Endothelial cell (in vitro differentiated cells): ENCODE data around the gene PCSK5. TPM values are rescaled to one million over a fixed set of nuclear protein-coding genes. Genes with fewer than 3 reads are reported as not detected.

Experiments used
- DNase-seq: peaks from one replicate; pipeline ENCODE4 v3.0.0; 2021; ENCODE audit warnings: low spot score
- H3K27ac Mint-ChIP-seq: one replicate; pipeline ENCODE4 v1.8.0; 2021; ENCODE audit warnings: mixed read lengths, inconsistent platforms; ENCODE audit not compliant: unreplicated experiment
- H3K27me3 Mint-ChIP-seq: one replicate; pipeline ENCODE4 v1.8.0; 2021; ENCODE audit warnings: mild to moderate bottlenecking, moderate library complexity, mixed read lengths, inconsistent platforms; ENCODE audit not compliant: unreplicated experiment
- H3K36me3 Mint-ChIP-seq: one replicate; pipeline ENCODE4 v1.8.0; 2021; ENCODE audit warnings: mild to moderate bottlenecking, low read depth, mixed read lengths, inconsistent platforms; ENCODE audit not compliant: unreplicated experiment
- H3K4me1 Mint-ChIP-seq: one replicate; pipeline ENCODE4 v1.8.0; 2021; ENCODE audit warnings: mild to moderate bottlenecking, mixed read lengths, inconsistent platforms; ENCODE audit not compliant: unreplicated experiment
- H3K4me3 Mint-ChIP-seq: one replicate; pipeline ENCODE4 v1.8.0; 2021; ENCODE audit warnings: mild to moderate bottlenecking, mixed read lengths, inconsistent platforms; ENCODE audit not compliant: unreplicated experiment
- H3K9me3 Mint-ChIP-seq: one replicate; pipeline ENCODE4 v1.8.0; 2021; ENCODE audit warnings: mixed read lengths, inconsistent platforms; ENCODE audit not compliant: unreplicated experiment
- total RNA-seq: library from RNA; stranded (reverse); fragmentation: NEBNext Ultra II Directional; extraction: Animal tissue kit (Norgen Biotek cat#: 25700); gene quantifications from one replicate; pipeline ENCODE4 v1.2.1, GENCODE V29; 2021; ENCODE audit not compliant: unreplicated experiment
- TF ChIP-seq, protein P1 (sequence below): fragments of 200-600 bp; sonication (generic); IDR thresholded peaks from one replicate; pipeline ENCODE4 v1.5.0; 2021; ENCODE audit warnings: antibody characterized with exemption; ENCODE audit not compliant: unreplicated experiment

The PCSK5 gene
- total RNA-seq, 1 donor from 2014 or later: 3.1 TPM

- no peaks in the 10 kb centered on the region for H3K36me3 Mint-ChIP-seq
- no peak overlapping the region for H3K27ac Mint-ChIP-seq
- H3K4me1 Mint-ChIP-seq: no peaks in the 10 kb centered on the region
- DNase-seq: no peak
- no peak overlapping the region for H3K4me3 Mint-ChIP-seq
- no peaks in the 10 kb centered on the region for H3K9me3 Mint-ChIP-seq
- TF ChIP-seq, protein P1, sequence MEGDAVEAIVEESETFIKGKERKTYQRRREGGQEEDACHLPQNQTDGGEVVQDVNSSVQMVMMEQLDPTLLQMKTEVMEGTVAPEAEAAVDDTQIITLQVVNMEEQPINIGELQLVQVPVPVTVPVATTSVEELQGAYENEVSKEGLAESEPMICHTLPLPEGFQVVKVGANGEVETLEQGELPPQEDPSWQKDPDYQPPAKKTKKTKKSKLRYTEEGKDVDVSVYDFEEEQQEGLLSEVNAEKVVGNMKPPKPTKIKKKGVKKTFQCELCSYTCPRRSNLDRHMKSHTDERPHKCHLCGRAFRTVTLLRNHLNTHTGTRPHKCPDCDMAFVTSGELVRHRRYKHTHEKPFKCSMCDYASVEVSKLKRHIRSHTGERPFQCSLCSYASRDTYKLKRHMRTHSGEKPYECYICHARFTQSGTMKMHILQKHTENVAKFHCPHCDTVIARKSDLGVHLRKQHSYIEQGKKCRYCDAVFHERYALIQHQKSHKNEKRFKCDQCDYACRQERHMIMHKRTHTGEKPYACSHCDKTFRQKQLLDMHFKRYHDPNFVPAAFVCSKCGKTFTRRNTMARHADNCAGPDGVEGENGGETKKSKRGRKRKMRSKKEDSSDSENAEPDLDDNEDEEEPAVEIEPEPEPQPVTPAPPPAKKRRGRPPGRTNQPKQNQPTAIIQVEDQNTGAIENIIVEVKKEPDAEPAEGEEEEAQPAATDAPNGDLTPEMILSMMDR: no peak
- H3K27me3 Mint-ChIP-seq: no peaks in the 10 kb centered on the region
Observed at GRCh38 chr9:76109953-76110352, 219.5 kb downstream of the PCSK5 start.

DNA sequence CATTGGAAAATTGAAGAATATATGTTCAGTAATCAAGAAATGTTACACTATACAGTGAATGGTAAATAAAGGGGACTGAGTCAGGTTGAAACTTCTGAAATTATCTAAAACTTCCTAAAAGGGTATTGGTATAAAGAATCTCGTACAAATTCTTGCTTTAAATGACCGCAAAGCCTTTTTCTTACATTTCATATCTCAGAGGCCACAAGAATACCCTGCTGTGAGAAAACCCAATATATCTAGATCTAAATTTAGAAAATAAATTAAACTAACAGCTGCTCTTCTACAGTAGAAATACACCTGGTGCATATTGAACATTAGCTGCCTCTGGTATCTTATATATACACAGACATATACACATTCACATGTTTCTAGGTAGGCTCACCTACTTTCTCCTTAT lies 221.7 kb downstream of the PCSK5 start:
- DNase-seq: no peak
- Mint-ChIP-seq H3K27ac (no peak overlapping the region), H3K4me3 (no peak overlapping the region), H3K27me3 (no peaks in the 10 kb centered on the region), H3K36me3 (no peaks in the 10 kb centered on the region), H3K4me1 (no peaks in the 10 kb centered on the region), H3K9me3 (no peaks in the 10 kb centered on the region)
- TF ChIP-seq, protein P1: no peak

DNA sequence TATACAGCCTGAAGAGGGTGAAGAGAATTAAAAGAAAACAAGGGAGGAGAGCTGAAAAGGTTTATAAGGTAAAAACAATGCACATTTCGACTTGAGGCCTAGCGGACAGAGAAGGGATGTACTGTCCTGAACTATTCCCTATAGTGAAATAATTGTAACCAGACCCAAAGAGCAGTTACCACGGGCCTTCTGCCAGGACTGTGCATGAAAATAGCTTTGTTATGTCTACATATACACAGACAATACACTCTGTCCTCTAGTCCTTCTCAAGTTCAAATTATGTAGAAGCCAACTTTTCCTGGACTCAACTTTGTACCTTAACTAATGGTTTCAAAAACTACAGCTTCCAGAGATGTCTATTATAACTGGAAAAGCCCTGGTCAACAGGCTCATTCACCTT lies 223.7 kb downstream of the PCSK5 start:
- H3K4me1 Mint-ChIP-seq: no peaks in the 10 kb centered on the region
- TF ChIP-seq, protein P1: no peak
- H3K4me3 Mint-ChIP-seq: no peak overlapping the region
- DNase-seq: no peak
- H3K27ac Mint-ChIP-seq: no peak overlapping the region
- H3K27me3 Mint-ChIP-seq: no peaks in the 10 kb centered on the region
- H3K36me3 Mint-ChIP-seq: no peaks in the 10 kb centered on the region
- H3K9me3 Mint-ChIP-seq: no peaks in the 10 kb centered on the region

DNA sequence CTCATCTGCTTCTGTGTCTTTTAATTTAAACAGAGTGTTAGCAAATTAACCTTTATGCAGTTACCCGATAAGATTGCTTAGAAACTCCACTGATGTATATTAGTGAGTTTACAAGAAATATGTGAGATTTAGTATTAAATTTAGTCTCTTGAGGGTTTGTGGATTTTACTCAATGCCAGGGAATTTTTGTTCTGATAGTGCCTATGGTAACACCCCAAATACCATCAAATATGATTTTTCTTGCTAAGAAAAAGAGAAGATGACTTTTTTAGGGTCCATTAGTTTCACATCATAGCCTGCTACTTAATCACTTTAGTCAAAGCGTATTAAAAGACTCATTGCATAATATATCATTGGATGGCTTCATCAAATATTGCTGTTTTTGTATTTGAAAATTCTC lies 224.9 kb downstream of the PCSK5 start:
- TF ChIP-seq, protein P1: no peak

GRCh38 chr9:76115982-76116646 lies 225.6 kb downstream of the PCSK5 start:
- H3K27me3 Mint-ChIP-seq: no peaks in the 10 kb centered on the region

More for the DNA sequence above, 224.9 kb downstream of the PCSK5 start:
- Mint-ChIP-seq H3K9me3 (no peaks in the 10 kb centered on the region), H3K36me3 (no peaks in the 10 kb centered on the region), H3K4me1 (no peaks in the 10 kb centered on the region), H3K4me3 (no peak overlapping the region), H3K27me3 (no peaks in the 10 kb centered on the region), H3K27ac (no peak overlapping the region)
- no peak for DNase-seq

More at GRCh38 chr9:76115982-76116646, 225.6 kb downstream of the PCSK5 start:
- H3K4me1 Mint-ChIP-seq: no peaks in the 10 kb centered on the region
- H3K9me3 Mint-ChIP-seq: no peaks in the 10 kb centered on the region
- no peaks in the 10 kb centered on the region for H3K36me3 Mint-ChIP-seq
- H3K4me3 Mint-ChIP-seq: no peak overlapping the region
- TF ChIP-seq, protein P1: no peak
- no peak overlapping the region for H3K27ac Mint-ChIP-seq
- no peak for DNase-seq
